K562 (cell line): ENCODE data around the gene FCRLA.

Experiments used
- EZH2 ChIP-seq: IDR thresholded peaks from 2 replicates; pipeline ENCODE4 v1.6.1; 2012; ENCODE audit warnings: low read depth, mild to moderate bottlenecking, inconsistent platforms, low read length, borderline replicate concordance
- HDAC2 ChIP-seq: fragments of 450-650 bp; IDR thresholded peaks from 2 replicates; pipeline ENCODE4 v1.6.1; 2016; ENCODE audit warnings: mild to moderate bottlenecking
- SIN3B ChIP-seq: fragments of 450-650 bp; IDR thresholded peaks from 2 replicates; pipeline ENCODE4 v1.6.1; 2017; ENCODE audit warnings: low read depth, mild to moderate bottlenecking, moderate library complexity
- ZNF165 ChIP-seq: fragments of 250-450 bp; sonication (Bioruptor Pico); IDR thresholded peaks from 2 replicates; pipeline ENCODE4 v1.4.0; 2020; ENCODE audit warnings: borderline replicate concordance
- TF ChIP-seq, protein P1 (sequence below), 3 experiments: IDR thresholded peaks in 2 of 3; conservative IDR thresholded peaks in 1 of 3; 2 replicates each; pipeline ENCODE4 v1.5.1; 2011 to 2012; ENCODE audit warnings: low read length in 3 of 3, mild to moderate bottlenecking in 3 of 3, control low read depth in 2 of 3, improper control_type of control experiment in 1 of 3, inconsistent platforms in 1 of 3, low read depth in 1 of 3, mixed read lengths in 1 of 3, moderate library complexity in 1 of 3; ENCODE audit not compliant: insufficient read depth in 2 of 3

DNA sequence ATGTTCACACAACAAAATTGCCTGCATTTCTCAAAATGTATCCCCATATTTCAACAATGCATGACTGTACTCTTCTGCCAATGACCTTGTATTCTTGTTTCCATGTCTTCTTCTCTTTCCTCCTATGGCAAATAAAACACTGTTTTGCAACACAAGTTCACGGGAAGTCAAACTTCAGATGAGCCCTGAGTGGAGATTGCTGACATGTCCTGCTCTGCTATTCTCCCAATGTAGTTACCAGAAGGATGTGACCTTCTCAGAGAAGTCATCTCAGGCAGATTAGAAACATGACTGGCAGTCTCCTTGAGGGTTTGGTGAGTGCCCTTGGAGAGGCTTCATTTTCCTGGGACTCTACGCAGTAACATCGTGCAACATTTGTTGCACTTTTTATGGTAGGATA is 28.5 kb upstream of the FCRLA start:
- TF ChIP-seq, protein P1, sequence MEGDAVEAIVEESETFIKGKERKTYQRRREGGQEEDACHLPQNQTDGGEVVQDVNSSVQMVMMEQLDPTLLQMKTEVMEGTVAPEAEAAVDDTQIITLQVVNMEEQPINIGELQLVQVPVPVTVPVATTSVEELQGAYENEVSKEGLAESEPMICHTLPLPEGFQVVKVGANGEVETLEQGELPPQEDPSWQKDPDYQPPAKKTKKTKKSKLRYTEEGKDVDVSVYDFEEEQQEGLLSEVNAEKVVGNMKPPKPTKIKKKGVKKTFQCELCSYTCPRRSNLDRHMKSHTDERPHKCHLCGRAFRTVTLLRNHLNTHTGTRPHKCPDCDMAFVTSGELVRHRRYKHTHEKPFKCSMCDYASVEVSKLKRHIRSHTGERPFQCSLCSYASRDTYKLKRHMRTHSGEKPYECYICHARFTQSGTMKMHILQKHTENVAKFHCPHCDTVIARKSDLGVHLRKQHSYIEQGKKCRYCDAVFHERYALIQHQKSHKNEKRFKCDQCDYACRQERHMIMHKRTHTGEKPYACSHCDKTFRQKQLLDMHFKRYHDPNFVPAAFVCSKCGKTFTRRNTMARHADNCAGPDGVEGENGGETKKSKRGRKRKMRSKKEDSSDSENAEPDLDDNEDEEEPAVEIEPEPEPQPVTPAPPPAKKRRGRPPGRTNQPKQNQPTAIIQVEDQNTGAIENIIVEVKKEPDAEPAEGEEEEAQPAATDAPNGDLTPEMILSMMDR (IDR thresholded peaks at IDR 0.05 in 2 of 3, conservative IDR thresholded peaks at IDR 0.05 in 1 of 3; ENCODE audit: insufficient read depth in 2 of 3, low read depth in 1 of 3, low read length in 3 of 3), result no peak
- TF ChIP-seq ZNF165 (CRISPR knock-in tag) (no peak), HDAC2 (no peak), EZH2 (no peak), SIN3B (no peak)
